ENCODE measurements around the gene ZNF276. TPM values are rescaled to one million over a fixed set of nuclear protein-coding genes. Genes with fewer than 3 reads are reported as not detected.

ZNF276 gene
- total RNA-seq, 1 donor from 2014 or later: 42.2 TPM

- no peak for TF ChIP-seq CTCF (IDR thresholded peaks at IDR 0.05; ENCODE audit: unreplicated experiment)
- Mint-ChIP-seq H3K27ac (no peak overlapping the region), H3K36me3 (peaks cover 35% of the 10 kb centered on the region)
Observed at GRCh38 chr16:89732142-89732917, 11.0 kb downstream of the ZNF276 start.

GRCh38 chr16:89732918-89733242, 11.5 kb downstream of the ZNF276 start:
- H3K36me3 Mint-ChIP-seq: peaks cover 33% of the 10 kb centered on the region

More at GRCh38 chr16:89732142-89732917, 11.0 kb downstream of the ZNF276 start:
- Mint-ChIP-seq H3K9me3 (no peaks in the 10 kb centered on the region), H3K4me1 (peaks cover 9% of the 10 kb centered on the region), H3K4me3 (no peak overlapping the region), H3K27me3 (ENCODE audit: low read depth) (no peaks in the 10 kb centered on the region)
- no peak for DNase-seq (ENCODE audit: low spot score in 2 of 2, unreplicated experiment in 2 of 2)

GRCh38 chr16:89733322-89733721, 12.0 kb downstream of the ZNF276 start:
- peaks cover 9% of the 10 kb centered on the region for H3K4me1 Mint-ChIP-seq
- no peak overlapping the region for H3K4me3 Mint-ChIP-seq
- peaks cover 32% of the 10 kb centered on the region for H3K36me3 Mint-ChIP-seq
- H3K9me3 Mint-ChIP-seq: no peaks in the 10 kb centered on the region
- no peaks in the 10 kb centered on the region for H3K27me3 Mint-ChIP-seq (ENCODE audit: low read depth)
- DNase-seq (ENCODE audit: low spot score in 2 of 2, unreplicated experiment in 2 of 2): no peak
- no peak for TF ChIP-seq CTCF (IDR thresholded peaks at IDR 0.05; ENCODE audit: unreplicated experiment)
- no peak overlapping the region for H3K27ac Mint-ChIP-seq

More at GRCh38 chr16:89732918-89733242, 11.5 kb downstream of the ZNF276 start:
- Mint-ChIP-seq H3K9me3 (no peaks in the 10 kb centered on the region), H3K4me1 (peaks cover 9% of the 10 kb centered on the region), H3K27me3 (ENCODE audit: low read depth) (no peaks in the 10 kb centered on the region), H3K27ac (no peak overlapping the region), H3K4me3 (no peak overlapping the region)
- no peak for TF ChIP-seq CTCF (IDR thresholded peaks at IDR 0.05; ENCODE audit: unreplicated experiment)
- DNase-seq (ENCODE audit: low spot score in 2 of 2, unreplicated experiment in 2 of 2): no peak

- TF ChIP-seq CTCF (IDR thresholded peaks at IDR 0.05; ENCODE audit: unreplicated experiment): no peak
- Mint-ChIP-seq H3K4me3 (no peak overlapping the region), H3K4me1 (peaks cover 9% of the 10 kb centered on the region), H3K27me3 (ENCODE audit: low read depth) (no peaks in the 10 kb centered on the region), H3K36me3 (peaks cover 31% of the 10 kb centered on the region), H3K9me3 (no peaks in the 10 kb centered on the region), H3K27ac (no peak overlapping the region)
- DNase-seq (ENCODE audit: low spot score in 2 of 2, unreplicated experiment in 2 of 2): no peak
Observed at GRCh38 chr16:89733792-89734191, 12.5 kb downstream of the ZNF276 start.

GRCh38 chr16:89736554-89736953, 15.2 kb downstream of the ZNF276 start:
- Mint-ChIP-seq H3K27ac (no peak overlapping the region), H3K36me3 (peaks cover 29% of the 10 kb centered on the region)
- no peak for DNase-seq (ENCODE audit: low spot score in 2 of 2, unreplicated experiment in 2 of 2)

More at GRCh38 chr16:89736554-89736953, 15.2 kb downstream of the ZNF276 start:
- H3K27me3 Mint-ChIP-seq (ENCODE audit: low read depth): no peaks in the 10 kb centered on the region
- H3K9me3 Mint-ChIP-seq: no peaks in the 10 kb centered on the region
- TF ChIP-seq CTCF (IDR thresholded peaks at IDR 0.05; ENCODE audit: unreplicated experiment): no peak
- no peaks in the 10 kb centered on the region for H3K4me1 Mint-ChIP-seq
- H3K4me3 Mint-ChIP-seq: no peak overlapping the region

All from mesothelial cell of epicardium (in vitro differentiated cells).